ENCODE results near the gene FMN1.
"Not testable (repeated sequence)": the region's sequence is repeated elsewhere in the genome, so short reads cannot be mapped to it uniquely, and the experiment has no call there.

Gene FMN1

GRCh38 chr15:33074942-33075341, 119.6 kb downstream of the FMN1 start:
- TF ChIP-seq CTCF (conservative IDR thresholded peaks at IDR 0.05; ENCODE audit: low read length), result no peak
- H3K4me3 ChIP-seq (ENCODE audit: low read length), result no peak overlapping the region
- peak; percentile 17 for DNase-seq (ENCODE audit: low read depth)

- no peak overlapping the region for H3K4me3 ChIP-seq (ENCODE audit: low read length)
- TF ChIP-seq CTCF (conservative IDR thresholded peaks at IDR 0.05; ENCODE audit: low read length), result no peak
- no peak for DNase-seq (ENCODE audit: low read depth)
Observed at GRCh38 chr15:33074212-33074611, 120.3 kb downstream of the FMN1 start.

- no peak overlapping the region for H3K4me3 ChIP-seq (ENCODE audit: low read length)
- DNase-seq (ENCODE audit: low read depth), result no peak
- TF ChIP-seq CTCF (conservative IDR thresholded peaks at IDR 0.05; ENCODE audit: low read length), result no peak
Observed at GRCh38 chr15:33071451-33071850, 123.1 kb downstream of the FMN1 start.

GRCh38 chr15:33069903-33070302, 124.6 kb downstream of the FMN1 start:
- not testable (repeated sequence) for DNase-seq (ENCODE audit: low read depth); H3K4me3 ChIP-seq (ENCODE audit: low read length)

GRCh38 chr15:33069161-33069560, 125.4 kb downstream of the FMN1 start:
- DNase-seq (ENCODE audit: low read depth), result no peak
- TF ChIP-seq CTCF (conservative IDR thresholded peaks at IDR 0.05; ENCODE audit: low read length), result no peak
- no peak overlapping the region for H3K4me3 ChIP-seq (ENCODE audit: low read length)

GRCh38 chr15:33068511-33068990, 126.0 kb downstream of the FMN1 start:
- TF ChIP-seq CTCF (conservative IDR thresholded peaks at IDR 0.05; ENCODE audit: low read length), result no peak
- H3K4me3 ChIP-seq (ENCODE audit: low read length), result peak overlapping the region; percentile 52; the same call in 1 of the 2 replicates
- DNase-seq (ENCODE audit: low read depth), result peak; percentile 74

GRCh38 chr15:33068007-33068481, 126.5 kb downstream of the FMN1 start:
- no peak for TF ChIP-seq CTCF (conservative IDR thresholded peaks at IDR 0.05; ENCODE audit: low read length)
- peak overlapping the region; percentile 52 for H3K4me3 ChIP-seq (ENCODE audit: low read length)
- peak; percentile 66 for DNase-seq (ENCODE audit: low read depth)

- peak; percentile 78 for DNase-seq (ENCODE audit: low read depth)
- peak overlapping the region; percentile 52 for H3K4me3 ChIP-seq (ENCODE audit: low read length)
- no peak for TF ChIP-seq CTCF (conservative IDR thresholded peaks at IDR 0.05; ENCODE audit: low read length)
Observed at GRCh38 chr15:33067456-33067855, 127.1 kb downstream of the FMN1 start.
